ENCODE results near the gene TTLL9.
"Not testable (repeated sequence)": the region's sequence is repeated elsewhere in the genome, so short reads cannot be mapped to it uniquely, and the experiment has no call there.

TTLL9 gene

GRCh38 chr20:31919410-31920155 is 49.1 kb downstream of the TTLL9 start:
- DNase-seq (ENCODE audit: low read depth), result no peak
- TF ChIP-seq CTCF (IDR thresholded peaks at IDR 0.05; ENCODE audit: low read depth, low read length, missing control alignments), result no peak
- H3K4me3 ChIP-seq (ENCODE audit: low read depth, low read length), result no peak overlapping the region

- no peak overlapping the region for H3K4me3 ChIP-seq (ENCODE audit: low read depth, low read length)
- TF ChIP-seq CTCF (IDR thresholded peaks at IDR 0.05; ENCODE audit: low read depth, low read length, missing control alignments), result no peak
- no peak for DNase-seq (ENCODE audit: low read depth)
Measured at GRCh38 chr20:31920275-31920855, 49.9 kb downstream of the TTLL9 start.

- DNase-seq (ENCODE audit: low read depth); H3K4me3 ChIP-seq (ENCODE audit: low read depth, low read length): not testable (repeated sequence)
Measured at GRCh38 chr20:31921480-31921879, 51.0 kb downstream of the TTLL9 start.

GRCh38 chr20:31922181-31922580 is 51.7 kb downstream of the TTLL9 start:
- TF ChIP-seq CTCF (IDR thresholded peaks at IDR 0.05; ENCODE audit: low read depth, low read length, missing control alignments), result no peak
- DNase-seq (ENCODE audit: low read depth), result no peak
- no peak overlapping the region for H3K4me3 ChIP-seq (ENCODE audit: low read depth, low read length)

GRCh38 chr20:31922588-31922987 is 52.2 kb downstream of the TTLL9 start:
- TF ChIP-seq CTCF (IDR thresholded peaks at IDR 0.05; ENCODE audit: low read depth, low read length, missing control alignments), result no peak
- no peak overlapping the region for H3K4me3 ChIP-seq (ENCODE audit: low read depth, low read length)
- DNase-seq (ENCODE audit: low read depth), result no peak

GRCh38 chr20:31923388-31924331 is 53.2 kb downstream of the TTLL9 start:
- H3K4me3 ChIP-seq (ENCODE audit: low read depth, low read length), result no peak overlapping the region
- peak; percentile 16 for DNase-seq (ENCODE audit: low read depth)
- no peak for TF ChIP-seq CTCF (IDR thresholded peaks at IDR 0.05; ENCODE audit: low read depth, low read length, missing control alignments)

GRCh38 chr20:31924561-31924960 is 54.1 kb downstream of the TTLL9 start:
- DNase-seq (ENCODE audit: low read depth), result no peak
- no peak for TF ChIP-seq CTCF (IDR thresholded peaks at IDR 0.05; ENCODE audit: low read depth, low read length, missing control alignments)
- no peak overlapping the region for H3K4me3 ChIP-seq (ENCODE audit: low read depth, low read length)

All from GM12864 (cell line).